A549 treated with AZD9567 at 1 μM for 4 hours (cell line): ENCODE results near the gene KLB. TPM values are rescaled to one million over a fixed set of nuclear protein-coding genes. Genes with fewer than 3 reads are reported as not detected.

Experiments used
- total RNA-seq: library from RNA; stranded (reverse); fragments of 200-300 nt; extraction: Qiagen RNA extraction; gene quantifications from 5 replicates; pipeline ENCODE4 v1.2.3, GENCODE V29; 2022; ENCODE audit not compliant: insufficient read depth

Gene KLB
- total RNA-seq, result 0.07 to 0.11 TPM (median 0.09 TPM) in 4 of 5 replicates, not detected in the other

GRCh38 chr4:39406763-39407583, at the start of gene KLB:
Gene KLB, plus strand, starts transcription at chr4:39406930. Its CDS starts 20 bp downstream, at chr4:39406950.

GRCh38 chr4:39365830-39366771, 40.6 kb upstream of the KLB start, which contains the start of gene RFC1:
Gene RFC1, minus strand, starts transcription at chr4:39366362. Its CDS starts 121 bp downstream, at chr4:39366241.

GRCh38 chr4:39458505-39459300, 52.0 kb downstream of the KLB start, which contains the start of the genes LIAS and RPL9:
Gene LIAS, plus strand, starts transcription at chr4:39459056. Its CDS starts 62 bp downstream, at chr4:39459118.
Gene RPL9, minus strand, starts transcription at chr4:39458922. Its CDS starts 483 bp downstream, at chr4:39458439.

Other genes starting within 250 kb of the KLB start
- gene WDR19, start 224.4 kb upstream of the KLB start, total RNA-seq, result 8.1 to 9.5 TPM (median 9.3 TPM) in 5 replicates
- gene RFC1, start 40.6 kb upstream of the KLB start, total RNA-seq, result 16.3 to 26.6 TPM (median 17.9 TPM) in 5 replicates
- gene RPL9, start 52.0 kb downstream of the KLB start, total RNA-seq, result 871 to 1,473 TPM (median 901 TPM) in 5 replicates
- gene LIAS, start 52.1 kb downstream of the KLB start, total RNA-seq, result 9.5 to 18.0 TPM (median 11.1 TPM) in 5 replicates
- 170 to 346 TPM (median 182 TPM) in 5 replicates for gene UGDH, start 120.5 kb downstream of the KLB start, total RNA-seq
- gene SMIM14, start 231.9 kb downstream of the KLB start, total RNA-seq, result 14.3 to 24.0 TPM (median 17.8 TPM) in 5 replicates